Middle frontal gyrus (tissue), 1 donor: ENCODE results near the gene SLC23A1.
"Not testable (repeated sequence)": the region's sequence is repeated elsewhere in the genome, so short reads cannot be mapped to it uniquely, and the experiment has no call there.

Experiments used
- DNase-seq: peaks from one replicate; pipeline ENCODE4 v3.0.0-alpha.2; 2015; ENCODE audit warnings: low spot score; ENCODE audit errors: extremely low spot score

The SLC23A1 gene

GRCh38 chr5:139371482-139372435 lies 11.3 kb downstream of the SLC23A1 start:
- DNase-seq: no peak

GRCh38 chr5:139369181-139369580 lies 13.9 kb downstream of the SLC23A1 start:
- DNase-seq: no peak

GRCh38 chr5:139368613-139369012 lies 14.5 kb downstream of the SLC23A1 start:
- no peak for DNase-seq

GRCh38 chr5:139364466-139364865 lies 18.6 kb downstream of the SLC23A1 start:
- no peak for DNase-seq

- DNase-seq: no peak
Measured at GRCh38 chr5:139363937-139364336, 19.2 kb downstream of the SLC23A1 start.

GRCh38 chr5:139361835-139362429 lies 21.2 kb downstream of the SLC23A1 start:
- no peak for DNase-seq

GRCh38 chr5:139360384-139360783 lies 22.7 kb downstream of the SLC23A1 start:
- DNase-seq: no peak

GRCh38 chr5:139358064-139358463 lies 25.0 kb downstream of the SLC23A1 start:
- no peak for DNase-seq

GRCh38 chr5:139355900-139356299 lies 27.2 kb downstream of the SLC23A1 start:
- not testable (repeated sequence) for DNase-seq

GRCh38 chr5:139354186-139354585 lies 28.9 kb downstream of the SLC23A1 start:
- no peak for DNase-seq

GRCh38 chr5:139347863-139348262 lies 35.2 kb downstream of the SLC23A1 start:
- not testable (repeated sequence) for DNase-seq

GRCh38 chr5:139345442-139345841 lies 37.7 kb downstream of the SLC23A1 start:
- DNase-seq: not testable (repeated sequence)

- no peak for DNase-seq
Measured at GRCh38 chr5:139344177-139344576, 38.9 kb downstream of the SLC23A1 start.

- no peak for DNase-seq
Measured at GRCh38 chr5:139343476-139343875, 39.6 kb downstream of the SLC23A1 start.

- DNase-seq: no peak
Measured at GRCh38 chr5:139342423-139342723, 40.7 kb downstream of the SLC23A1 start.

- DNase-seq: peak; percentile 93
Measured at GRCh38 chr5:139341689-139342422, 41.2 kb downstream of the SLC23A1 start, which contains the start of gene PAIP2. Gene PAIP2, plus strand, starts transcription at chr5:139341854. Its CDS starts 21,931 bp downstream, at chr5:139363785.

GRCh38 chr5:139341187-139341688 lies 41.9 kb downstream of the SLC23A1 start:
- no peak for DNase-seq

GRCh38 chr5:139340051-139340450 lies 43.0 kb downstream of the SLC23A1 start:
- no peak for DNase-seq

GRCh38 chr5:139335811-139336210 lies 47.3 kb downstream of the SLC23A1 start:
- no peak for DNase-seq
